Common myeloid progenitor, CD34-positive (primary cell): Measurements from ENCODE around the gene MYH9.

Source experiments
- CTCF ChIA-PET: fragments of 350-600 bp; sonication (Branson Sonifier 250); formaldehyde crosslinking; loops from one replicate; lab custom pipeline; 2021; ENCODE audit warnings: antibody characterized with exemption; lab: Charles Lee
- POLR2A ChIA-PET: fragments of 350-600 bp; sonication (Branson Sonifier 250); formaldehyde crosslinking; loops from one replicate; lab custom pipeline; 2021; ENCODE audit warnings: antibody characterized with exemption; lab: Charles Lee
- DNase-seq, 3 donors: peaks; one replicate each; pipeline versions ENCODE4 v3.0.0 to v3.0.0-alpha.2; 2013
- H3K27ac ChIP-seq, 2 experiments: 1 replicate in 1 of 2; 2 replicates in 1 of 2; pipeline ENCODE4 v1.7.0; 2013; ENCODE audit warnings: inconsistent platforms in 2 of 2, low read length in 2 of 2, mild to moderate bottlenecking in 2 of 2, low read depth in 1 of 2, moderate library complexity in 1 of 2; ENCODE audit not compliant: severe bottlenecking in 2 of 2, insufficient read depth in 1 of 2, poor library complexity in 1 of 2
- H3K27me3 ChIP-seq, 5 experiments: replicated peaks in 2 of 5; 1 replicate in 3 of 5; 2 replicates in 2 of 5; pipeline versions ENCODE4 v1.6.1 to v1.7.0; 2013; ENCODE audit warnings: low read length in 4 of 5, mild to moderate bottlenecking in 2 of 5, moderate library complexity in 2 of 5, inconsistent platforms in 1 of 5; ENCODE audit not compliant: insufficient read depth in 5 of 5, control insufficient read depth in 4 of 5
- H3K36me3 ChIP-seq, 4 experiments: 1 replicate in 2 of 4; 2 replicates in 2 of 4; pipeline versions ENCODE4 v1.6.1 to v1.7.0; 2013; ENCODE audit warnings: low read length in 3 of 4, control low read depth in 1 of 4, mild to moderate bottlenecking in 1 of 4; ENCODE audit not compliant: control insufficient read depth in 4 of 4, insufficient read depth in 4 of 4
- H3K4me1 ChIP-seq, 4 experiments: 1 replicate in 3 of 4; 2 replicates in 1 of 4; pipeline versions ENCODE4 v1.6.1 to v1.7.1; 2013; ENCODE audit warnings: low read length in 3 of 4, mild to moderate bottlenecking in 3 of 4, control low read depth in 1 of 4, inconsistent platforms in 1 of 4, moderate library complexity in 1 of 4; ENCODE audit not compliant: control insufficient read depth in 4 of 4, insufficient read depth in 4 of 4; ENCODE audit errors: control extremely low read depth in 1 of 4
- H3K4me3 ChIP-seq, 7 experiments: 1 replicate in 4 of 7; 2 replicates in 3 of 7; pipeline versions ENCODE4 v1.5.1 to v1.7.0; 2013; ENCODE audit warnings: mild to moderate bottlenecking in 7 of 7, low read length in 6 of 7, moderate library complexity in 6 of 7, inconsistent platforms in 2 of 7, low read depth in 2 of 7, control low read depth in 1 of 7; ENCODE audit not compliant: insufficient read depth in 4 of 7, control insufficient read depth in 1 of 7; ENCODE audit errors: extremely low read depth in 1 of 7
- H3K9me3 ChIP-seq, 5 experiments: 1 replicate in 4 of 5; 2 replicates in 1 of 5; pipeline versions ENCODE4 v1.6.1 to v1.7.1; 2013; ENCODE audit warnings: low read length in 4 of 5, mild to moderate bottlenecking in 2 of 5, inconsistent platforms in 1 of 5, low read depth in 1 of 5, moderate library complexity in 1 of 5; ENCODE audit not compliant: control insufficient read depth in 4 of 5, insufficient read depth in 2 of 5; ENCODE audit errors: control extremely low read depth in 1 of 5
- WGBS: methylation state at CpG from one replicate; pipeline ENCODE4 v1.1.5; 2013; ENCODE audit not compliant: insufficient coverage; 5-methylcytosine and 5-hydroxymethylcytosine counted together

The MYH9 gene

GRCh38 chr22:36234213-36234612, 153.6 kb downstream of the MYH9 start:
- Histone ChIP-seq H3K27me3 (no peaks in the 10 kb centered on the region), H3K4me3 (no peak overlapping the region), H3K9me3 (peaks cover 0 to 3% (median 0%) of the 10 kb centered on the region in 5 experiments), H3K36me3 (peaks cover 9 to 62% (median 38%) of the 10 kb centered on the region in 4 experiments), H3K4me1 (peaks cover 9 to 27% (median 23%) of the 10 kb centered on the region in 4 experiments), H3K27ac (no peak overlapping the region)
- no peak for DNase-seq
- CTCF ChIA-PET: interaction anchor here (1.0 to 1.4 kb wide), 2 partner anchors 13 to 109 kb away, joined by 3 read pairs; no protein-coding TSS in a partner anchor
- POLR2A ChIA-PET: no interaction called here
- WGBS: no CpG with 5 or more reads among the region's 2 CpGs

- Histone ChIP-seq H3K27me3 (no peaks in the 10 kb centered on the region), H3K36me3 (peaks cover 9 to 65% (median 39%) of the 10 kb centered on the region in 4 experiments), H3K27ac (no peak overlapping the region), H3K4me1 (peaks cover 9 to 26% (median 21%) of the 10 kb centered on the region in 4 experiments), H3K9me3 (peaks cover 0 to 3% (median 0%) of the 10 kb centered on the region in 5 experiments), H3K4me3 (no peak overlapping the region)
- 100% methylated on average over 3 of the region's 7 CpGs for WGBS
- ChIA-PET POLR2A (no interaction called here), CTCF (interaction anchor here (1.0 to 1.4 kb wide), 2 partner anchors 13 to 109 kb away, joined by 3 read pairs; no protein-coding TSS in a partner anchor)
- no peak for DNase-seq
Measured at GRCh38 chr22:36233796-36234195, 154.0 kb downstream of the MYH9 start.

- ChIA-PET POLR2A (no interaction called here), CTCF (interaction anchor here (0.8 to 1.4 kb wide), 3 partner anchors 10 to 108 kb away, joined by 3 read pairs; no protein-coding TSS in a partner anchor)
- Histone ChIP-seq H3K4me1 (peaks cover 2 to 16% (median 12%) of the 10 kb centered on the region in 4 experiments), H3K9me3 (peaks cover 0 to 3% (median 0%) of the 10 kb centered on the region in 5 experiments), H3K27me3 (no peaks in the 10 kb centered on the region), H3K4me3 (no peak overlapping the region), H3K27ac (no peak overlapping the region), H3K36me3 (peaks cover 9 to 74% (median 43%) of the 10 kb centered on the region in 4 experiments)
- DNase-seq: no peak
- 81% methylated on average over 10 of the region's 13 CpGs for WGBS
Measured at GRCh38 chr22:36232715-36233401, 154.9 kb downstream of the MYH9 start.
